ENCODE results near the gene RIPK3.
"Not testable (repeated sequence)": the region's sequence is repeated elsewhere in the genome, so short reads cannot be mapped to it uniquely, and the experiment has no call there.

The RIPK3 gene

GRCh38 chr14:24339284-24340151 is at the start of gene RIPK3:
TSS of gene RIPK3 (minus strand) at chr14:24339991. CDS start at chr14:24339826, 165 bp downstream.
- peaks cover 8 to 16% of the 10 kb centered on the region in 2 donors for H3K27me3 ChIP-seq (ENCODE audit: control insufficient read depth in 1 of 2, insufficient read depth in 2 of 2, low read length in 2 of 2)
- peaks cover 26 to 28% of the 10 kb centered on the region in 2 donors for H3K4me1 ChIP-seq (ENCODE audit: control insufficient read depth in 1 of 2, insufficient read depth in 2 of 2, low read length in 2 of 2)
- H3K36me3 ChIP-seq (ENCODE audit: control insufficient read depth in 1 of 2, insufficient read depth in 2 of 2, low read length in 2 of 2): peaks cover 7 to 25% of the 10 kb centered on the region in 2 donors
- H3K27ac ChIP-seq (ENCODE audit: low read depth, low read length): peak within 1 kb of the TSS; percentile 60
- no peaks in the 10 kb centered on the region for H3K9me3 ChIP-seq (ENCODE audit: control insufficient read depth in 1 of 2, low read length in 2 of 2)
- H3K9ac ChIP-seq (ENCODE audit: low read depth in 1 of 2, low read length in 2 of 2): peak within 1 kb of the TSS; percentile 88 to 90
- H3K4me3 ChIP-seq (ENCODE audit: low read depth in 1 of 2, low read length in 2 of 2): peak within 1 kb of the TSS; percentile 88 to 95

- Histone ChIP-seq H3K27ac (ENCODE audit: low read depth, low read length) (no peak overlapping the region), H3K9me3 (ENCODE audit: control insufficient read depth in 1 of 2, low read length in 2 of 2) (no peaks in the 10 kb centered on the region), H3K27me3 (ENCODE audit: control insufficient read depth in 1 of 2, insufficient read depth in 2 of 2, low read length in 2 of 2) (no peaks in the 10 kb centered on the region), H3K36me3 (ENCODE audit: control insufficient read depth in 1 of 2, insufficient read depth in 2 of 2, low read length in 2 of 2) (no peaks in the 10 kb centered on the region), H3K4me3 (ENCODE audit: low read depth in 1 of 2, low read length in 2 of 2) (no peak overlapping the region), H3K4me1 (ENCODE audit: control insufficient read depth in 1 of 2, insufficient read depth in 2 of 2, low read length in 2 of 2) (peaks cover 5 to 7% of the 10 kb centered on the region in 2 donors), H3K9ac (ENCODE audit: low read depth in 1 of 2, low read length in 2 of 2) (no peak overlapping the region)
Measured at GRCh38 chr14:24389226-24389848, 49.5 kb upstream of the RIPK3 start.

GRCh38 chr14:24388474-24389179 is 48.8 kb upstream of the RIPK3 start:
- Histone ChIP-seq H3K4me3 (ENCODE audit: low read depth in 1 of 2, low read length in 2 of 2) (no peak overlapping the region), H3K4me1 (ENCODE audit: control insufficient read depth in 1 of 2, insufficient read depth in 2 of 2, low read length in 2 of 2) (peaks cover 5 to 7% of the 10 kb centered on the region in 2 donors), H3K27ac (ENCODE audit: low read depth, low read length) (no peak overlapping the region)

GRCh38 chr14:24387579-24387978 is 47.8 kb upstream of the RIPK3 start:
- H3K9ac ChIP-seq (ENCODE audit: low read depth in 1 of 2, low read length in 2 of 2); H3K9me3 ChIP-seq (ENCODE audit: control insufficient read depth in 1 of 2, low read length in 2 of 2); H3K27ac ChIP-seq (ENCODE audit: low read depth, low read length); H3K36me3 ChIP-seq (ENCODE audit: control insufficient read depth in 1 of 2, insufficient read depth in 2 of 2, low read length in 2 of 2); H3K4me3 ChIP-seq (ENCODE audit: low read depth in 1 of 2, low read length in 2 of 2); H3K27me3 ChIP-seq (ENCODE audit: control insufficient read depth in 1 of 2, insufficient read depth in 2 of 2, low read length in 2 of 2); H3K4me1 ChIP-seq (ENCODE audit: control insufficient read depth in 1 of 2, insufficient read depth in 2 of 2, low read length in 2 of 2): not testable (repeated sequence)

More at GRCh38 chr14:24388474-24389179, 48.8 kb upstream of the RIPK3 start:
- no peaks in the 10 kb centered on the region for H3K27me3 ChIP-seq (ENCODE audit: control insufficient read depth in 1 of 2, insufficient read depth in 2 of 2, low read length in 2 of 2)
- no peaks in the 10 kb centered on the region for H3K36me3 ChIP-seq (ENCODE audit: control insufficient read depth in 1 of 2, insufficient read depth in 2 of 2, low read length in 2 of 2)
- H3K9ac ChIP-seq (ENCODE audit: low read depth in 1 of 2, low read length in 2 of 2): no peak overlapping the region
- no peaks in the 10 kb centered on the region for H3K9me3 ChIP-seq (ENCODE audit: control insufficient read depth in 1 of 2, low read length in 2 of 2)

- no peaks in the 10 kb centered on the region for H3K36me3 ChIP-seq (ENCODE audit: control insufficient read depth in 1 of 2, insufficient read depth in 2 of 2, low read length in 2 of 2)
- no peak overlapping the region for H3K4me3 ChIP-seq (ENCODE audit: low read depth in 1 of 2, low read length in 2 of 2)
- H3K9me3 ChIP-seq (ENCODE audit: control insufficient read depth in 1 of 2, low read length in 2 of 2): no peaks in the 10 kb centered on the region
- H3K9ac ChIP-seq (ENCODE audit: low read depth in 1 of 2, low read length in 2 of 2): no peak overlapping the region
- no peak overlapping the region for H3K27ac ChIP-seq (ENCODE audit: low read depth, low read length)
- H3K27me3 ChIP-seq (ENCODE audit: control insufficient read depth in 1 of 2, insufficient read depth in 2 of 2, low read length in 2 of 2): no peaks in the 10 kb centered on the region
- H3K4me1 ChIP-seq (ENCODE audit: control insufficient read depth in 1 of 2, insufficient read depth in 2 of 2, low read length in 2 of 2): peaks cover 0 to 5% of the 10 kb centered on the region in 2 donors
Measured at GRCh38 chr14:24387009-24387345, 47.2 kb upstream of the RIPK3 start.

- H3K27me3 ChIP-seq (ENCODE audit: control insufficient read depth in 1 of 2, insufficient read depth in 2 of 2, low read length in 2 of 2): no peaks in the 10 kb centered on the region
- H3K4me1 ChIP-seq (ENCODE audit: control insufficient read depth in 1 of 2, insufficient read depth in 2 of 2, low read length in 2 of 2): peaks cover 0 to 5% of the 10 kb centered on the region in 2 donors
- no peak overlapping the region for H3K9ac ChIP-seq (ENCODE audit: low read depth in 1 of 2, low read length in 2 of 2)
- no peaks in the 10 kb centered on the region for H3K9me3 ChIP-seq (ENCODE audit: control insufficient read depth in 1 of 2, low read length in 2 of 2)
- H3K27ac ChIP-seq (ENCODE audit: low read depth, low read length): no peak overlapping the region
- no peak overlapping the region for H3K4me3 ChIP-seq (ENCODE audit: low read depth in 1 of 2, low read length in 2 of 2)
- H3K36me3 ChIP-seq (ENCODE audit: control insufficient read depth in 1 of 2, insufficient read depth in 2 of 2, low read length in 2 of 2): no peaks in the 10 kb centered on the region
Measured at GRCh38 chr14:24385524-24385923, 45.7 kb upstream of the RIPK3 start.

- Histone ChIP-seq H3K27ac (ENCODE audit: low read depth, low read length) (no peak overlapping the region), H3K36me3 (ENCODE audit: control insufficient read depth in 1 of 2, insufficient read depth in 2 of 2, low read length in 2 of 2) (no peaks in the 10 kb centered on the region), H3K9ac (ENCODE audit: low read depth in 1 of 2, low read length in 2 of 2) (no peak overlapping the region), H3K27me3 (ENCODE audit: control insufficient read depth in 1 of 2, insufficient read depth in 2 of 2, low read length in 2 of 2) (no peaks in the 10 kb centered on the region), H3K4me1 (ENCODE audit: control insufficient read depth in 1 of 2, insufficient read depth in 2 of 2, low read length in 2 of 2) (peaks cover 0 to 5% of the 10 kb centered on the region in 2 donors), H3K4me3 (ENCODE audit: low read depth in 1 of 2, low read length in 2 of 2) (no peak overlapping the region), H3K9me3 (ENCODE audit: control insufficient read depth in 1 of 2, low read length in 2 of 2) (no peaks in the 10 kb centered on the region)
Measured at GRCh38 chr14:24384169-24384568, 44.4 kb upstream of the RIPK3 start.

- Histone ChIP-seq H3K27ac (ENCODE audit: low read depth, low read length) (no peak overlapping the region), H3K9me3 (ENCODE audit: control insufficient read depth in 1 of 2, low read length in 2 of 2) (no peaks in the 10 kb centered on the region), H3K4me1 (ENCODE audit: control insufficient read depth in 1 of 2, insufficient read depth in 2 of 2, low read length in 2 of 2) (peaks cover 0 to 5% of the 10 kb centered on the region in 2 donors), H3K4me3 (ENCODE audit: low read depth in 1 of 2, low read length in 2 of 2) (no peak overlapping the region), H3K9ac (ENCODE audit: low read depth in 1 of 2, low read length in 2 of 2) (no peak overlapping the region), H3K27me3 (ENCODE audit: control insufficient read depth in 1 of 2, insufficient read depth in 2 of 2, low read length in 2 of 2) (no peaks in the 10 kb centered on the region), H3K36me3 (ENCODE audit: control insufficient read depth in 1 of 2, insufficient read depth in 2 of 2, low read length in 2 of 2) (no peaks in the 10 kb centered on the region)
Measured at GRCh38 chr14:24382064-24382371, 42.2 kb upstream of the RIPK3 start.

GRCh38 chr14:24381363-24382063 is 41.7 kb upstream of the RIPK3 start:
- H3K36me3 ChIP-seq (ENCODE audit: control insufficient read depth in 1 of 2, insufficient read depth in 2 of 2, low read length in 2 of 2): no peaks in the 10 kb centered on the region
- no peaks in the 10 kb centered on the region for H3K27me3 ChIP-seq (ENCODE audit: control insufficient read depth in 1 of 2, insufficient read depth in 2 of 2, low read length in 2 of 2)
- no peak overlapping the region for H3K27ac ChIP-seq (ENCODE audit: low read depth, low read length)
- H3K4me3 ChIP-seq (ENCODE audit: low read depth in 1 of 2, low read length in 2 of 2): no peak overlapping the region
- H3K9me3 ChIP-seq (ENCODE audit: control insufficient read depth in 1 of 2, low read length in 2 of 2): no peaks in the 10 kb centered on the region
- no peaks in the 10 kb centered on the region for H3K4me1 ChIP-seq (ENCODE audit: control insufficient read depth in 1 of 2, insufficient read depth in 2 of 2, low read length in 2 of 2)
- H3K9ac ChIP-seq (ENCODE audit: low read depth in 1 of 2, low read length in 2 of 2): no peak overlapping the region

All from duodenal mucosa (tissue), 2 donors.